IMR-90 (cell line): Measurements from ENCODE around the gene CD8B2. TPM values are rescaled to one million over a fixed set of nuclear protein-coding genes. Genes with fewer than 3 reads are reported as not detected.

Source experiments
- ATAC-seq: fragments of 200-7000 bp; cut with Tn5 transposase; 2 replicates; pipeline ENCODE4 v1.9.1; 2020; ENCODE audit warnings: low read depth, mild to moderate bottlenecking, moderate library complexity
- BruUV-seq: library from RNA; stranded (reverse); fragments of 400-500 nt; replicated peaks from 2 replicates; lab custom pipeline; 2021; lab: Mats Ljungman, UMichigan
- CTCF ChIA-PET: fragments of 300-600 bp; formaldehyde crosslinking; extraction: SDS; loops from one replicate; lab custom pipeline; 2021; ENCODE audit warnings: antibody characterized with exemption; lab: Yijun Ruan, JAX
- POLR2A ChIA-PET: fragments of 300-600 bp; sonication (Branson Sonifier 250); formaldehyde crosslinking; loops from one replicate; lab custom pipeline; 2022; ENCODE audit warnings: antibody characterized with exemption; ENCODE audit not compliant: unreplicated experiment; lab: Charles Lee
- DNase-seq: peaks from one replicate; pipeline ENCODE4 v3.0.0; 2013
- H2AFZ ChIP-seq: replicated peaks from 2 replicates; pipeline ENCODE3; 2013; ENCODE audit warnings: low read length, mild to moderate bottlenecking; ENCODE audit not compliant: poor library complexity
- H2AK5ac ChIP-seq: 2 replicates; pipeline ENCODE4 v1.6.1; 2013; ENCODE audit warnings: low read depth, low read length, inconsistent platforms
- H2AK9ac ChIP-seq: replicated peaks from 2 replicates; pipeline ENCODE3; 2013; ENCODE audit warnings: mild to moderate bottlenecking, low read depth, low read length, moderate library complexity; ENCODE audit not compliant: poor library complexity
- H2BK120ac ChIP-seq: 2 replicates; pipeline ENCODE4 v1.6.1; 2013; ENCODE audit warnings: low read depth, low read length, inconsistent platforms
- H2BK15ac ChIP-seq: 3 replicates; pipeline ENCODE4 v1.6.1; 2013; ENCODE audit warnings: low read depth, low read length, inconsistent platforms
- H2BK20ac ChIP-seq: 2 replicates; pipeline ENCODE4 v1.6.1; 2013; ENCODE audit warnings: low read depth, mild to moderate bottlenecking, inconsistent platforms, low read length, moderate library complexity
- H2BK5ac ChIP-seq: 2 replicates; pipeline ENCODE4 v1.6.1; 2013; ENCODE audit warnings: mild to moderate bottlenecking, low read depth, low read length, inconsistent platforms; ENCODE audit not compliant: poor library complexity, severe bottlenecking
- H3K14ac ChIP-seq: replicated peaks from 2 replicates; pipeline ENCODE4 v1.6.1; 2013; ENCODE audit warnings: low read depth, low read length, inconsistent platforms
- H3K18ac ChIP-seq: 2 replicates; pipeline ENCODE4 v1.6.1; 2013; ENCODE audit warnings: low read depth, low read length, control low read depth
- H3K23ac ChIP-seq: 2 replicates; pipeline ENCODE4 v1.6.1; 2013; ENCODE audit warnings: low read depth, low read length, inconsistent platforms
- H3K27ac ChIP-seq: 2 replicates; pipeline ENCODE4 v1.5.1; 2013; ENCODE audit warnings: mild to moderate bottlenecking, control low read depth, low read length; ENCODE audit not compliant: insufficient read depth
- H3K27me3 ChIP-seq: 2 replicates; pipeline ENCODE4 v1.6.1; 2013; ENCODE audit warnings: low read length; ENCODE audit not compliant: control insufficient read depth, insufficient read depth
- H3K36me3 ChIP-seq: 2 replicates; pipeline ENCODE4 v1.6.1; 2013; ENCODE audit warnings: low read length, mixed read lengths; ENCODE audit not compliant: control insufficient read depth, insufficient read depth
- H3K4ac ChIP-seq: 2 replicates; pipeline ENCODE4 v1.6.1; 2013; ENCODE audit warnings: low read depth, low read length, inconsistent platforms
- H3K4me1 ChIP-seq: 2 replicates; pipeline ENCODE4 v1.6.1; 2013; ENCODE audit warnings: low read length, mixed read lengths; ENCODE audit not compliant: control insufficient read depth, insufficient read depth
- H3K4me2 ChIP-seq: 2 replicates; pipeline ENCODE4 v1.6.1; 2013; ENCODE audit warnings: low read depth, mild to moderate bottlenecking, control low read depth, low read length, moderate library complexity
- H3K4me3 ChIP-seq: 2 replicates; pipeline ENCODE4 v1.5.1; 2013; ENCODE audit warnings: low read depth, mild to moderate bottlenecking, control low read depth, low read length, moderate library complexity; ENCODE audit not compliant: insufficient read depth
- H3K56ac ChIP-seq: 2 replicates; pipeline ENCODE4 v1.6.1; 2013; ENCODE audit warnings: low read length, inconsistent platforms; ENCODE audit not compliant: insufficient read depth; ENCODE audit errors: extremely low read depth
- H3K79me1 ChIP-seq, 2 experiments: 2 replicates each; pipeline ENCODE4 v1.6.1; 2013; ENCODE audit warnings: low read length in 2 of 2, inconsistent platforms in 1 of 2, low read depth in 1 of 2
- H3K9ac ChIP-seq: 2 replicates; pipeline ENCODE4 v1.6.1; 2013; ENCODE audit warnings: low read depth, low read length, control low read depth
- H3K9me1 ChIP-seq: 2 replicates; pipeline ENCODE4 v1.6.1; 2013; ENCODE audit warnings: low read length, inconsistent platforms; ENCODE audit not compliant: insufficient read depth
- H3K9me3 ChIP-seq: 2 replicates; pipeline ENCODE4 v1.6.1; 2013; ENCODE audit warnings: low read length; ENCODE audit not compliant: control insufficient read depth, insufficient read depth
- H4K20me1 ChIP-seq: 2 replicates; pipeline ENCODE4 v1.6.1; 2013; ENCODE audit warnings: low read length, inconsistent platforms; ENCODE audit not compliant: insufficient read depth
- H4K5ac ChIP-seq: 2 replicates; pipeline ENCODE4 v1.6.1; 2013; ENCODE audit warnings: mild to moderate bottlenecking, low read depth, low read length, control low read depth
- H4K8ac ChIP-seq, 2 experiments: 2 replicates each; pipeline ENCODE4 v1.6.1; 2013; ENCODE audit warnings: low read depth in 2 of 2, low read length in 2 of 2, control low read depth in 1 of 2, inconsistent platforms in 1 of 2
- H4K91ac ChIP-seq: 2 replicates; pipeline ENCODE4 v1.6.1; 2013; ENCODE audit warnings: low read depth, low read length, inconsistent platforms; ENCODE audit not compliant: insufficient read depth
- BHLHE40 ChIP-seq: fragments of 150-350 bp; IDR thresholded peaks from 2 replicates; pipeline ENCODE4 v1.6.1; 2016; ENCODE audit warnings: mild to moderate bottlenecking, low read depth, low read length
- CEBPB ChIP-seq: IDR thresholded peaks from 2 replicates; pipeline ENCODE4 v1.6.1; 2012; ENCODE audit warnings: low read depth, low read length, improper control_type of control experiment
- CHD1 ChIP-seq: IDR thresholded peaks from 2 replicates; pipeline ENCODE4 v1.6.1; 2012; ENCODE audit warnings: low read depth, low read length, improper control_type of control experiment
- CTCF ChIP-seq: conservative IDR thresholded peaks from 2 replicates; pipeline ENCODE4 v1.5.1; 2012; ENCODE audit warnings: mild to moderate bottlenecking, low read depth, low read length, improper control_type of control experiment
- ELK1 ChIP-seq: fragments of 150-350 bp; IDR thresholded peaks from 2 replicates; pipeline ENCODE4 v1.6.1; 2016; ENCODE audit warnings: low read depth, mild to moderate bottlenecking, low read length, moderate library complexity, borderline replicate concordance
- FOS ChIP-seq: fragments of 150-350 bp; IDR thresholded peaks from 2 replicates; pipeline ENCODE4 v1.6.1; 2016; ENCODE audit warnings: low read depth, low read length
- MAFK ChIP-seq: IDR thresholded peaks from 2 replicates; pipeline ENCODE4 v1.6.1; 2012; ENCODE audit warnings: low read depth, low read length, improper control_type of control experiment
- MAZ ChIP-seq: IDR thresholded peaks from 2 replicates; pipeline ENCODE4 v1.6.1; 2012; ENCODE audit warnings: low read depth, mild to moderate bottlenecking, low read length, improper control_type of control experiment, moderate library complexity, borderline replicate concordance
- MXI1 ChIP-seq: IDR thresholded peaks from 2 replicates; pipeline ENCODE4 v1.6.1; 2012; ENCODE audit warnings: low read depth, mild to moderate bottlenecking, low read length, moderate library complexity, borderline replicate concordance
- NFE2L2 ChIP-seq: fragments of 150-350 bp; IDR thresholded peaks from 2 replicates; pipeline ENCODE4 v1.6.1; 2016; ENCODE audit warnings: low read depth, mild to moderate bottlenecking, low read length
- POLR2A ChIP-seq: IDR thresholded peaks from 2 replicates; pipeline ENCODE4 v1.6.1; 2012; ENCODE audit warnings: mild to moderate bottlenecking, low read depth, low read length
- RAD21 ChIP-seq: IDR thresholded peaks from 2 replicates; pipeline ENCODE4 v1.6.1; 2012; ENCODE audit warnings: low read length, improper control_type of control experiment
- RCOR1 ChIP-seq: IDR thresholded peaks from 2 replicates; pipeline ENCODE4 v1.6.1; 2012; ENCODE audit warnings: mild to moderate bottlenecking, low read length, improper control_type of control experiment; ENCODE audit not compliant: insufficient replicate concordance
- RFX5 ChIP-seq: IDR thresholded peaks from 2 replicates; pipeline ENCODE4 v1.8.0; 2012; ENCODE audit warnings: low read depth, mild to moderate bottlenecking, low read length, moderate library complexity
- SMC3 ChIP-seq: fragments of 150-350 bp; IDR thresholded peaks from 2 replicates; pipeline ENCODE4 v1.6.1; 2016; ENCODE audit warnings: low read depth, mild to moderate bottlenecking, antibody characterized with exemption, low read length, moderate library complexity
- USF2 ChIP-seq: fragments of 150-350 bp; IDR thresholded peaks from 2 replicates; pipeline ENCODE4 v1.6.1; 2017; ENCODE audit warnings: mild to moderate bottlenecking, antibody characterized with exemption, low read length, low read depth
- WGBS, 2 experiments: methylation state at CpG; one replicate each; pipeline versions ENCODE4 v1.1.5 to v1.1.7; 2013; ENCODE audit warnings: missing lambda C conversion rate in 2 of 2; ENCODE audit not compliant: insufficient read length in 1 of 2; ENCODE audit errors: extremely low coverage in 2 of 2; 5-methylcytosine and 5-hydroxymethylcytosine counted together
- dilution Hi-C: fragments of 300-500 bp; cut with HindIII; formaldehyde crosslinking; loops from one replicate; pipeline ENCODE4 v1.14.3; 2018; ENCODE audit warnings: low sequenced_read_pairs; ENCODE audit not compliant: unreplicated experiment
- in situ Hi-C: fragments of 300-500 bp; cut with MboI; formaldehyde crosslinking; loops from 3 replicates; pipeline ENCODE4 v1.14.3; 2019; ENCODE audit warnings: low sequenced_read_pairs, inconsistent platforms, mixed read lengths
- intact Hi-C: fragments of 100-400 bp; cut with micrococcal nuclease; formaldehyde crosslinking; loops from 2 replicates; pipeline ENCODE4 v1.10.0; 2022
- polyA plus RNA-seq, 3 experiments: library from polyadenylated mRNA; depleted of rRNA; stranded (reverse); fragments of >200 nt; gene quantifications; 2 replicates each; pipeline ENCODE4 v1.2.3, GENCODE V29; 2012; ENCODE audit warnings: low replicate concordance in 1 of 3
- total RNA-seq: library from RNA; depleted of rRNA; stranded (reverse); fragments of >200 nt; gene quantifications from 2 replicates; pipeline ENCODE4 v1.2.3, GENCODE V29; 2012

The CD8B2 gene
- total and polyA plus RNA-seq, 2 of the 4 experiments (the other 2 are of a cell fraction), result not detected

GRCh38 chr2:106565599-106565998, 78.4 kb downstream of the CD8B2 start:
- no peak overlapping the region for H3K4ac ChIP-seq
- H3K4me1 ChIP-seq, result no peaks in the 10 kb centered on the region
- intact Hi-C loops, result no loop called here
- no peak overlapping the region for H2AFZ ChIP-seq
- no peaks in the 10 kb centered on the region for H3K9me1 ChIP-seq
- ATAC-seq (no peak), DNase-seq (no peak)
- dilution Hi-C loops, result no loop called here
- no peak overlapping the region for H2BK5ac ChIP-seq
- no peak overlapping the region for H2BK15ac ChIP-seq
- H3K36me3 ChIP-seq, result no peaks in the 10 kb centered on the region
- H2BK20ac ChIP-seq, result no peak overlapping the region
- H3K9me3 ChIP-seq, result no peaks in the 10 kb centered on the region
- ChIA-PET POLR2A (no interaction called here), CTCF (no interaction called here)
- no peak overlapping the region for H4K8ac ChIP-seq
- H4K5ac ChIP-seq, result no peak overlapping the region
- H3K56ac ChIP-seq, result no peak overlapping the region
- no peak overlapping the region for H2BK120ac ChIP-seq
- no TSS peak for BruUV-seq
- H3K14ac ChIP-seq, result no peak overlapping the region
- no CpG with 5 or more reads among the region's 2 CpGs for WGBS, 2 experiments
- H2AK9ac ChIP-seq, result no peak overlapping the region
- no peak overlapping the region for H3K9ac ChIP-seq
- H4K20me1 ChIP-seq, result no peaks in the 10 kb centered on the region
- no peak overlapping the region for H4K91ac ChIP-seq
- H3K18ac ChIP-seq, result no peak overlapping the region
- no peak overlapping the region for H3K23ac ChIP-seq
- H3K4me2 ChIP-seq, result no peak overlapping the region
- H3K27me3 ChIP-seq, result no peaks in the 10 kb centered on the region
- TF ChIP-seq CEBPB (no peak), BHLHE40 (no peak), CTCF (no peak), RFX5 (no peak), RCOR1 (no peak), MAFK (no peak), MXI1 (no peak), SMC3 (no peak), ELK1 (no peak), RAD21 (no peak), CHD1 (no peak), MAZ (no peak), USF2 (no peak), NFE2L2 (no peak), POLR2A (no peak), FOS (no peak)
- H3K27ac ChIP-seq, result no peak overlapping the region
- in situ Hi-C loops, result no loop called here
- H3K4me3 ChIP-seq, result no peak overlapping the region
- H2AK5ac ChIP-seq, result no peak overlapping the region
- no peaks in the 10 kb centered on the region for H3K79me1 ChIP-seq
